Inflammatory macrophage (primary cell): ENCODE measurements around the gene KHDRBS2.

ENCODE experiments used
- DNase-seq, 2 donors: peaks; one replicate each; pipeline ENCODE4 v3.0.0-alpha.2; 2020 to 2022

KHDRBS2 gene

GRCh38 chr6:62174548-62174947, 111.5 kb downstream of the KHDRBS2 start:
- DNase-seq = no peak

DNA sequence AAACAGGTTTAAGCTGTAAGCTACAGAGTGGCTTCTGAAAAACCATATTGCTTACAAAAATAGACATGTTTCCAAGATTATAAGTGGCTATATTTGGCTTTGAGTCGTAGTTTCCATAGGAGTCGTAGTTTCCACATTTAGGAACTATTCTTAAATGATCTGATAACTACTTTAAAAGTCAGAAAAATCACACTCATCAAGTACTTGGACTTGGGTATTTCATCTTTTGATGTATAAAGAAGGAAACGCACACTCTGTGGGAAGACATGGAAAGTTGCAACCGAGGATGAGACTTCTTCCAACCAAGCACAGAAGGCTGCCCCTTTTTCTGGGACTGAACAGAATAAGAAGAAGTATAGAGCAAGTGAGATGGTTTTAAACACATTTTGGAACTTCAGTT, 118.3 kb downstream of the KHDRBS2 start:
- DNase-seq = no peak

DNA sequence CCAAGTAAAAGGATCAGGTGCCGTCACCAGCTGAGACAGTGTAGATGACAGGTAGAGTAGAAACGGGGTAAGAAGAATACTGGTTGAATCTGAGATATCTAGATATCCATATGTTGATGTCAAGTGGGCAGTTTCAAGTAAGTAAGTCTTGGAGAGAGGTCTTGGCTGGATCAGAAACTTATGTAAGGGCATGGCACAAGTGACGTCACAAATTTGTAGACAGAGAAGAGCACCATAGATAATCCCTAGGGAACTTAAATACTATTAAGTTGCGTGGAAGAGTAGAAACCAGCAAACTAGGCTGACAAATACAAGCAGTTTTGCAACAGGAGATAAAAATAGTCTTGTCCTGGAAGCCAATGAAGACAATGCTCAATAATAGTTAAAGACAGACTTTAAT, 123.2 kb downstream of the KHDRBS2 start:
- no peak for DNase-seq

DNA sequence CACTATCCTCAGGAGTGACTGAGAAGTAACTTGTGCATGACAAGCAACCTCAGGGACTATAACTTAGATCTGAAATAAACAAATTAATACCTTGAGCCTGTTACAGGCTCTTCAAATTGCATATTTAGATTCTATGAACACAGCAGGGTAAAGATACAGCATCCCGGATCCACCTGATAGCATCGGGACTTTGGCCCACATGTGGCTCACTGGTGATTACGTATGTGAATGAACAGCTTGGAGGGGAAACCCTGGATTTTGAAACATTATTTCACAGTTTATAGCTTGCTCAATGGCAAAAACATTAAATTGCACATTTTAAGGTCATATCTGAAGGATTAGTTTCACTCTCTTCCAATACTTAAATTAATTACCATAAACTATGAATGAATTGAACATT, 133.2 kb downstream of the KHDRBS2 start:
- DNase-seq = no peak

DNA sequence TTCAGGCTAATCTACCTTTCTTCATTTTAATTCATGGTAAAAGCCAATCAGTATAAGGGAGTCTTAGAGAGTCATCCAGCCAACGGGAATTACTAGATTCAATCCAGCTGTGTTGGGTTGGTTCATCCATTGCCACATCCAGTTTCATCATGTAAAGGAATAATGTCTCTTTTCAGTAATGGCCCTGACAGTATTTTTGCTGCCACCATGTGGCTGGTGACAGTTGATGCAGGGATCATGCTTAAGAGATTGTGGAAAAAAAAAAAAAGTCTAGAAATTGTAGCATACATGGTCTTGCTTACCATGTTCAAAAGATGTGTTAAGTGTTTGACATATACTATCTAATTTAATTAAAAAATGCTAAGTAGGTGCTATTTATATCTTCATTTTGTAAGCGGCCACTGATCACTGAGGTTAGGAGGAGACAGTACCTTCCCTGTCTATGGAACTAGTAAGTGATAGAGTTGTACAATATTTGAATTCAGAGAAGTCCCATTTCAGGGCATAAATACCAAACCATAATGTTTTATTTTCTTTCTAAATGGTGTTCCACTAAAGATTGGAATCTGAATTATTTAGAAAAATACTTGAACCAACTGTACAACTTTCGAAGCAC, 135.9 kb downstream of the KHDRBS2 start:
- peak; percentile 46 to 50 for DNase-seq

GRCh38 chr6:62146954-62147853, 138.8 kb downstream of the KHDRBS2 start:
- DNase-seq = no peak

DNA sequence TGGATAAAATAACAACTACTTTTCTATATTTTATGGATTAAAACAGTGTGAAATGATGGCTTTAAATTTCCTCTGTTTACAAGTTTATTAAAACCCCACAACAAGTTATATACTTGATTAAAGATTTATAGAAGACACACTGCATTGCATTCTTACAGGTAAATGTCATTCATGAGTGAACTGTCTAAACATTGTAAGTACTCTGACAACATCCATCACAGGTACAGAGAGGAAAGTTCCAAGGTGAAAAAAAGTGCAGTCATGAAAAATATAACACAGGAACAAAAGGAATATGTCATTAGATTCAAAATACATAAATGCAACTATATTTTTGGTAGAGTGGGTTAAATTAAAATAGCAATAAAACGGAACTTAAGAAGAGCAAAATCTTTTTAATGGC, 156.9 kb downstream of the KHDRBS2 start:
- no peak for DNase-seq

DNA sequence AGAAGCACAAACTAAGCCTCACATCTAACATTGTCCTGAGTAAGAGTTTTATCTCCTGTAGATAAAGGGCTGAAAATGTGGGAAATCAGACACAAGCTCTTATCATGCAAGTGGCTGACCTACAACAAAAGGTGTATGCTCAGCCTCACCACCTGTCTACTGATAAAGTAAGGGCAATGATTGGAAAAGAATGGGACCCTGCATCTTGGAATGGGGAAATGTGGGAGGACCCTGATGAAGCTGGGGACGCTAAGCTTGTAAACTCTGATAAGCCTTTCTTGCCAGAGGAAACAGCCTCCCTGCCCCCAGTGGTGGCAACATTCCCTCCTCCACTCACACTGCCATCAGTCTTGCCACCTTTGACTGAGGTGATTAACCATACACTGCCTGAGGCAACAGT, 166.6 kb downstream of the KHDRBS2 start:
- no peak for DNase-seq

DNA sequence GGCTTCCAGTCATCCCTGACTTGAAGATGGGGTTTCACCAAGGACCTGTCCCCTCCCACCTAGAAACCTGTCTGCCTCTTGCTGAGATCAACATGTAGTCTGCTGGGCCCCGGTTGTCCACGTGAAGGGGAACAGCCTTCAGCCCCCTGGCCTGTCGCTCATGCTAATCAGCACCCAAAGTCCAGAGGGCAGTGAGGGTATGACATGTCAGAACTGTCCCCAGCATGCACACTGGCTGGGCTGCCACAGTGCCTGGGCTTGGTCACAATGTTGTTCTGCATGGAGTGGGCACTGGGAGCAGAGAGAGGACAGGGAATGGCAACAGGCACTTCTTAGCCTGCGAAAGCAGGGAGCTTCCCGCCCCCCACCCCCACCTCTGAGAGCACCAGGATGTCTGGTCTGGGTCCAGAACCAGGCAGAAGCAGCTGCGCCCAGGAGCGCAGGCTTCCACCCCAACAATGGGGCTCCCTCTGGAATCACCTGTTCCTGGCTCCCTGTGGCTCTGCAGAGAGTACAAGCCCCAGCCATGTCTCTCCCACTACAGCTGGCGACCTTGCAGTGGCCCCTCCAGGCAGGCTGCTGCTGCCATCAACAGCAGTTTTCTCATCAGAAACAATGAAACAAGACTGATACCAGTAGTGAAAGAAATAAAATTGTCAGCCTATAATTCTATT, 182.7 kb downstream of the KHDRBS2 start:
- no peak for DNase-seq

GRCh38 chr6:62102387-62102786, 183.6 kb downstream of the KHDRBS2 start:
- no peak for DNase-seq

DNA sequence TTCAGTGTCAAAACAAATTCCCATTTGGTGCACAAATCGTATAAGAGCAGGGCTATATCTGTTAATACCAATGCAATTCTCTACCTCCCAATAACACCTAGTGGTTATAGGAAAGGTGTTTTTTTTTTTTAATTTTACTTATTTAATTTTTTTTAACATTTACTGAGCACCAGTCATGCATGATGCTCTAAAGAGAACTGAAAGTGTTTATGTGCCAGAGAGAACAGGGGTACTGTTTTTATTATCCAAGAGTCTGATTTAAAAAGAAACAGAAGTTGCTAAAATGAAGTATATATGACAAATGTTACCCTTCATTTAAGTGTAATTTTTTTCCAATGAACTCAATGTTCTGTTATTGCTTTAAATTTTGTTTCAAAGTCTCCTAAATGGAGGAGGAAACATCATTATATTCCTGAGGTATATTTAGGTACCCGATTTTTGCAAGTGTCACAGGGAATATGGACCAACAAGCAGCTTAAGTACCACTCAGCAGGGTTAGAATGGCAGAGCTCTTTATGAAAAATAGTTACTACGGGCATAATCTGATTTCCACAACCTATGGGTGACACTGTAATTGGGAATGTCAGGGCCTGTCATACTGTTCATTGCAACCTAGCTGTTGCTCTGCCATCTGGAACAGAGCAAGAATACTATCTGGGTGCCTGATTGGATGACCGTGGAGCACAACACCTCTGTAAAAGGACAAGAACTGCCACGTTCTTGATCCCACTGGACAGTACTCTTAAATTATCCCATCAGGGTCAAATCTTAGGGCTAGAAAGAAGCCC, 195.4 kb downstream of the KHDRBS2 start:
- no peak for DNase-seq

DNA sequence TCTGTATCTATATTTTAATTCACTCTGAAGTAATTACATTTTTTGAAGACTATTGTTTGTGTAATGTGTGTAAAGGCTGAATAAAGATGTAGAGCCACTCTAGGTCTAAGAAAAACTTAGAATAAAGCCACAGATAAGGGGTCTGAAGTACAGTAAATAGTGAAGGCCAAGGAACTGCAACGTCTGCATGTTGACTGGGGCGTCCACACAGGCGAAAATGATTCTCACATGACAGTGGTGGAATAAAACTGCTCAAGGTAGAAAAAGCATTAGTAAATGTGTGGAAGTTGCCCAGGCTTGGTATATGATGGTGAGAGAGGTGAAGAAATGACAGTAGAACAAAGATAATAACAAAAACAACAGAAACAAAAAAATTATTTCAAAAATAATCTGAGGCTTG, 196.2 kb downstream of the KHDRBS2 start:
- DNase-seq = no peak

GRCh38 chr6:62086047-62086446, 200.0 kb downstream of the KHDRBS2 start:
- DNase-seq = no peak

DNA sequence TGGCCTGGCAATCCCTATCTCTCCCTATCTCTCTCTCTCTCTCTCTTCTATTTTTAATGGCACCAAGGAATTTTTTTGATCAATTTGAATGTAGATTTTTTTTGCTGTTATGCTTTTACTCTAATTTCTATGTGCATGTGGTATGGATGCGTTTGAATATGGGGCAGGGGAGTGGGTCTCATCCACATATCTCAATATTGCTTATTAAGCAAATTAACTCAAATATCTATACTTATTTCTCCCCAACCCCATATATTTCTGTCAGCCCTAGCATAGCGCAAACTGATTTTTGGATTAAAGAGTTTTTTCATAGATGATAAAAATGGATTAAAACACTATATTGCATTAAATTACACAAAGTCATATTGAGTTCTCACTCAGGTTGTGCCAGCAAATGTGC, 210.2 kb downstream of the KHDRBS2 start:
- no peak for DNase-seq

GRCh38 chr6:62059901-62060300, 226.1 kb downstream of the KHDRBS2 start:
- DNase-seq = no peak

DNA sequence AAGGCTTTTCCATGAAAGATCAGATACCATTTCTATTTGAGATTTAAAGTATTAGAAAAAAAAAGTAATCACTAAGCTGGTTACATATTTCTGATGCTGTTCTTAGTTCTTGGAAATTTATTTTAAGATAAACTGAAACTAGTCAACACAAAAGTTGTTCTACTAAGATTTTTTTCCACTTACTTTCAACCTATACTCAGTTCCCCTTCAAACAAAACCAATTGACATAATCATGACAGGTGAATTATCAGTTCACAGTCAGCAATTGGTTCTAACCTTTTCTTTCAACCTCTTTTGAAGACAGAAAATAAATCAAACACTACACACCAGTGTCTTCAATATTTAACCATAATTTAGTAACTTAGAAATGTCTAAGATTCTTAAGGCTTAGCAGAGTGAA, 228.7 kb downstream of the KHDRBS2 start:
- no peak for DNase-seq

DNA sequence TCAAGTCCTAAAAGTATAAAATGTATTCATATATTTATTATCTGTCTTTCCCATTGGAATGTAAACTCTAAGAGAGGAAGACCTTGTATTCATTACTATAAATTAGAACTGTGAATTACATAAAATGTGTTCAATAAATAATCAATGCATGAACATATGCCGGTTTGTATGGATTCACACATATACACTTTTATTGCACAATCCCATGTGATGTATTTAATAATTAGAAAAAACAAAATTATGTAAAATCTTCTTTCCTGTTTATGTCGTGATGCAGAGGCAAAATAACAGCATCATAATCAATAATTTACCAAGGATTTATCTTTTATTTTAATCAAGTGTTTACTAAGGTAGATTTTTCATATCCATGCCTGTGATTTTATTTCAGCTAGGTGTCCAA, 240.5 kb downstream of the KHDRBS2 start:
- DNase-seq = no peak

GRCh38 chr6:62043084-62043483, 242.9 kb downstream of the KHDRBS2 start:
- DNase-seq = no peak

DNA sequence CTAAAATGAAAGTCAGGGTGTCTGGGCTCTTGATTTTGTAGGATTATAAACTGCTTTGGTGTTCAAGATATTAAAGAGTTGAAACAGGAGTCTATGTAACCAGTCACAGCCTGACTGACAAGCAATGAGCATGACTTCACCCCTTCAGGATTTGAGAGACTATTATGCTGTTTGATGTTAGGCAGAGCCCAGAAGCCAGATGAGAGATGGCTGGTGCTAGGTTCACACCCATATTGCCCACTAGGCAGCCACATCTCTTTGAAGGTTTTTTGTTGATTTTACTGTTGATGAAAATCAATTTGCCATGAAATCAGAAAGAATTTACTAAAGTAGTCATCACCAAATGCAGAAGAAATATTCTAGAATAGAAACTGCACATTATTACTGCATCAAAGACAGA, 243.6 kb downstream of the KHDRBS2 start:
- DNase-seq = no peak

GRCh38 chr6:62039605-62040004, 246.4 kb downstream of the KHDRBS2 start:
- no peak for DNase-seq

DNA sequence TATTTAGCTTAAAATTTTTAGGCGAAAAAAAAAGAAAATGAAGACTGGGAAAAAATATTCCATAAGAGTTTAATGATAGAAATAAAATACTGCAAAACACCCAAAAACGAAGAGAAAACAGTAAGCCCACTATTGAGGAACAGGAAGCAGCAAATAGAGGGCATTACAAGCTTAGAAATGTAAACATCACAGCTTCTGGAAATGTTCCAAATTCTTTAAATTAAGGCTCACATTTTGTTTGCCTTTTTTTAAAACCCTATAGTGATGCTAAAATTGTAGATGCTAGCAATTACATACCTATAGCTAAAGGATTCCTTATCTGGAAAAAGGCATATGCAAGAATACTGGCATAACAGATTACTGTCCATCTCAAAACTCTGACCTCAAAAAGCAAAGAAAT, 248.6 kb downstream of the KHDRBS2 start:
- DNase-seq = no peak

- no peak for DNase-seq
Measured at GRCh38 chr6:62035952-62036351, 250.1 kb downstream of the KHDRBS2 start.

DNA sequence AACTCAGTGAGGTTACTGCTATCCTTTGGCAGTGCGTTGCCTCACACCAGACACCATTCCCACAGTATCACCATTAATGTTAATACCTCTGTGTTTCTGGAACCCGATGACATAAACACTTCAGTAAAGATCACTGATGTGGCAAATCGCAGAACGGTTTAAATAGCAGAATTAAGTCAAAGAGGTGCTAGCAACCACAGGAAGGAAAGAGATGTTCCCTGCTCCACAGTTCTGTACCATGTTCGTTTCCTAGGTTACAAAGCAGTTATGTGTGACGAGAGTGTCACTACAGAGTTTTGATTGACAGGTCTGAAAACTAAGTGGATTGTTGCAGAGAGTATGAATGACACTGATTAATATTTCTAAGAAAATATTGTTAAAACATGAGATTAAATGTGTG, 272.3 kb downstream of the KHDRBS2 start:
- no peak for DNase-seq
